PFSK-1 (cell line): ENCODE measurements around the gene GTSF1L.

Source experiments
- POLR2AphosphoS5 ChIP-seq: IDR thresholded peaks from 2 replicates; pipeline ENCODE4 v1.6.1; 2012; ENCODE audit warnings: low read depth, mild to moderate bottlenecking, control low read depth, low read length, moderate library complexity
- REST ChIP-seq, 2 experiments: IDR thresholded peaks; 2 replicates each; pipeline versions ENCODE4 v1.6.1 to v1.8.0; 2011 to 2012; ENCODE audit warnings: low read depth in 2 of 2, low read length in 2 of 2, control low read depth in 1 of 2, inconsistent platforms in 1 of 2, mild to moderate bottlenecking in 1 of 2, moderate library complexity in 1 of 2; ENCODE audit not compliant: insufficient read depth in 1 of 2
- SIN3A ChIP-seq: IDR thresholded peaks from 2 replicates; pipeline ENCODE4 v1.6.1; 2012; ENCODE audit warnings: mild to moderate bottlenecking, low read length, moderate library complexity, borderline replicate concordance; ENCODE audit not compliant: insufficient read depth
- TAF1 ChIP-seq: IDR thresholded peaks from 2 replicates; pipeline ENCODE4 v1.6.1; 2012; ENCODE audit warnings: low read length, control low read depth, borderline replicate concordance; ENCODE audit not compliant: insufficient read depth

- TF ChIP-seq POLR2AphosphoS5 (no peak), SIN3A (no peak), REST (IDR thresholded peaks at IDR 0.05; ENCODE audit: insufficient read depth in 1 of 2, low read depth in 2 of 2, low read length in 2 of 2) (no peak), TAF1 (no peak)
Observed at GRCh38 chr20:43727980-43728590, 1.3 kb upstream of the GTSF1L start.
